Ectodermal cell (in vitro differentiated cells): Measurements from ENCODE around the gene PLEKHG3.
A peak's percentile ranks its signal among the peaks of the same experiment; 100 is the strongest.

Source experiments
- H3K27ac ChIP-seq: 2 replicates; pipeline ENCODE4 v1.7.0; 2013; ENCODE audit warnings: mild to moderate bottlenecking, low read depth, low read length; ENCODE audit not compliant: insufficient read depth, poor library complexity, severe bottlenecking
- H3K27me3 ChIP-seq: 2 replicates; pipeline ENCODE4 v1.7.0; 2013; ENCODE audit warnings: mild to moderate bottlenecking, low read length; ENCODE audit not compliant: insufficient read depth, control insufficient read depth, poor library complexity, severe bottlenecking
- H3K36me3 ChIP-seq: one replicate; pipeline ENCODE4 v1.7.0; 2013; ENCODE audit warnings: low read length; ENCODE audit not compliant: control insufficient read depth, insufficient read depth
- H3K4me1 ChIP-seq: one replicate; pipeline ENCODE4 v1.7.0; 2013; ENCODE audit warnings: low read length; ENCODE audit not compliant: control insufficient read depth, insufficient read depth
- H3K4me3 ChIP-seq: 2 replicates; pipeline ENCODE4 v1.7.0; 2013; ENCODE audit warnings: low read depth, low read length, control low read depth; ENCODE audit not compliant: insufficient read depth
- H3K9me3 ChIP-seq: 2 replicates; pipeline ENCODE4 v1.7.0; 2013; ENCODE audit warnings: mild to moderate bottlenecking, low read length, moderate library complexity; ENCODE audit not compliant: control insufficient read depth
- WGBS, 2 experiments: methylation state at CpG; one replicate each; pipeline ENCODE4 v1.1.7; 2013; ENCODE audit warnings: missing lambda C conversion rate in 2 of 2; 5-methylcytosine and 5-hydroxymethylcytosine counted together

Gene PLEKHG3

GRCh38 chr14:64705381-64706118, 1.3 kb downstream of the PLEKHG3 start:
- peak overlapping the region; percentile 97 for H3K4me3 ChIP-seq
- peaks cover 65% of the 10 kb centered on the region for H3K4me1 ChIP-seq
- peaks cover 18% of the 10 kb centered on the region for H3K27me3 ChIP-seq
- peaks cover 2% of the 10 kb centered on the region for H3K36me3 ChIP-seq
- H3K9me3 ChIP-seq = no peaks in the 10 kb centered on the region
- peak overlapping the region; percentile 82 for H3K27ac ChIP-seq
- WGBS, 2 experiments = 1 to 3% methylated on average over 18 of the region's 18 CpGs

GRCh38 chr14:64706119-64706592, 1.9 kb downstream of the PLEKHG3 start:
- no peaks in the 10 kb centered on the region for H3K9me3 ChIP-seq
- H3K27me3 ChIP-seq = peaks cover 18% of the 10 kb centered on the region
- peak overlapping the region; percentile 97 for H3K4me3 ChIP-seq
- WGBS, 2 experiments = 8 to 9% methylated on average over 4 of the region's 4 CpGs
- peak overlapping the region; percentile 82 for H3K27ac ChIP-seq
- peaks cover 2% of the 10 kb centered on the region for H3K36me3 ChIP-seq
- peaks cover 64% of the 10 kb centered on the region for H3K4me1 ChIP-seq

GRCh38 chr14:64706593-64707193, 2.5 kb downstream of the PLEKHG3 start:
- H3K9me3 ChIP-seq = no peaks in the 10 kb centered on the region
- H3K27ac ChIP-seq = peak overlapping the region; percentile 82
- peaks cover 18% of the 10 kb centered on the region for H3K27me3 ChIP-seq
- 2 to 4% methylated on average over 14 of the region's 14 CpGs for WGBS, 2 experiments
- H3K4me3 ChIP-seq = peak overlapping the region; percentile 97
- H3K4me1 ChIP-seq = peaks cover 59% of the 10 kb centered on the region
- H3K36me3 ChIP-seq = peaks cover 2% of the 10 kb centered on the region

GRCh38 chr14:64707661-64708060, 3.4 kb downstream of the PLEKHG3 start:
- Histone ChIP-seq H3K27me3 (peaks cover 13% of the 10 kb centered on the region), H3K9me3 (no peaks in the 10 kb centered on the region), H3K4me3 (peak overlapping the region; percentile 18), H3K27ac (peak overlapping the region; percentile 56), H3K36me3 (peaks cover 8% of the 10 kb centered on the region), H3K4me1 (peaks cover 49% of the 10 kb centered on the region)
- WGBS, 2 experiments = 53 to 56% methylated on average over 7 of the region's 7 CpGs

GRCh38 chr14:64708148-64709004, 4.2 kb downstream of the PLEKHG3 start:
- WGBS, 2 experiments = 6 to 8% methylated on average over 17 to 18 of the region's 18 CpGs
- Histone ChIP-seq H3K4me1 (peaks cover 43% of the 10 kb centered on the region), H3K4me3 (peak overlapping the region; percentile 18), H3K27ac (peak overlapping the region; percentile 56), H3K9me3 (no peaks in the 10 kb centered on the region), H3K36me3 (peaks cover 8% of the 10 kb centered on the region), H3K27me3 (peaks cover 6% of the 10 kb centered on the region)

- H3K27ac ChIP-seq = no peak overlapping the region
- H3K4me3 ChIP-seq = peak overlapping the region; percentile 18
- no peaks in the 10 kb centered on the region for H3K27me3 ChIP-seq
- no peaks in the 10 kb centered on the region for H3K9me3 ChIP-seq
- peaks cover 8% of the 10 kb centered on the region for H3K36me3 ChIP-seq
- H3K4me1 ChIP-seq = peaks cover 43% of the 10 kb centered on the region
- WGBS, 2 experiments = 50 to 52% methylated on average over 5 of the region's 5 CpGs
Observed at GRCh38 chr14:64709126-64709525, 4.9 kb downstream of the PLEKHG3 start.

- Histone ChIP-seq H3K27me3 (no peaks in the 10 kb centered on the region), H3K27ac (no peak overlapping the region), H3K4me3 (no peak overlapping the region), H3K9me3 (no peaks in the 10 kb centered on the region), H3K36me3 (peaks cover 8% of the 10 kb centered on the region), H3K4me1 (peaks cover 53% of the 10 kb centered on the region)
- WGBS, 2 experiments = 95 to 100% methylated on average over 5 of the region's 5 CpGs
Observed at GRCh38 chr14:64711039-64711438, 6.8 kb downstream of the PLEKHG3 start.

- H3K27ac ChIP-seq = no peak overlapping the region
- H3K27me3 ChIP-seq = no peaks in the 10 kb centered on the region
- H3K36me3 ChIP-seq = peaks cover 8% of the 10 kb centered on the region
- peaks cover 52% of the 10 kb centered on the region for H3K4me1 ChIP-seq
- no peak overlapping the region for H3K4me3 ChIP-seq
- H3K9me3 ChIP-seq = no peaks in the 10 kb centered on the region
Observed at GRCh38 chr14:64713677-64714076, 9.5 kb downstream of the PLEKHG3 start.

- Histone ChIP-seq H3K27ac (no peak overlapping the region), H3K27me3 (no peaks in the 10 kb centered on the region), H3K4me1 (peaks cover 47% of the 10 kb centered on the region), H3K36me3 (peaks cover 8% of the 10 kb centered on the region), H3K4me3 (no peak overlapping the region), H3K9me3 (no peaks in the 10 kb centered on the region)
- whole genome bisulfite sequencing, 2 experiments = 88 to 89% methylated on average over 5 of the region's 5 CpGs
Observed at GRCh38 chr14:64714432-64715025, 10.3 kb downstream of the PLEKHG3 start.
